Caco-2 (cell line): Measurements from ENCODE around the gene SNCG. TPM values are rescaled to one million over a fixed set of nuclear protein-coding genes. Genes with fewer than 3 reads are reported as not detected.
"Not testable (repeated sequence)": the region's sequence is repeated elsewhere in the genome, so short reads cannot be mapped to it uniquely, and the experiment has no call there.

Experiments
- BruUV-seq: library from RNA; stranded (reverse); fragments of 400-500 nt; replicated peaks from 2 replicates; lab custom pipeline; 2021; lab: Mats Ljungman, UMichigan
- CTCF ChIA-PET: fragments of 300-600 bp; sonication (Branson Sonifier 250); formaldehyde crosslinking; loops from one replicate; lab custom pipeline; 2022; ENCODE audit warnings: antibody characterized with exemption; lab: Charles Lee
- POLR2A ChIA-PET: fragments of 300-600 bp; sonication (Branson Sonifier 250); formaldehyde crosslinking; loops from one replicate; lab custom pipeline; 2022; ENCODE audit warnings: antibody characterized with exemption; lab: Charles Lee
- DNase-seq, 2 experiments: peaks; one replicate each; pipeline versions ENCODE4 v3.0.0 to v3.0.0-alpha.2; 2020 to 2022
- H3K27me3 ChIP-seq: replicated peaks from 2 replicates; pipeline ENCODE4 v1.6.0; 2011; ENCODE audit warnings: low read length; ENCODE audit not compliant: control insufficient read depth, insufficient read depth
- H3K36me3 ChIP-seq: 2 replicates; pipeline ENCODE4 v1.5.1; 2011; ENCODE audit warnings: low read length; ENCODE audit not compliant: control insufficient read depth, insufficient read depth
- H3K4me1 ChIP-seq: fragments of 250-450 bp; sonication (Bioruptor Pico); 2 replicates; pipeline ENCODE4 v1.5.1; 2020; ENCODE audit warnings: mild to moderate bottlenecking
- H3K4me3 ChIP-seq: 2 replicates; pipeline ENCODE4 v1.5.1; 2011; ENCODE audit warnings: low read depth, mild to moderate bottlenecking, control low read depth, low read length
- H3K9me3 ChIP-seq: fragments of 250-450 bp; sonication (Bioruptor Pico); 2 replicates; pipeline ENCODE4 v1.5.1; 2020; ENCODE audit warnings: mild to moderate bottlenecking, moderate library complexity
- H3K27ac Mint-ChIP-seq: one replicate; pipeline ENCODE4 v1.8.0; 2022; ENCODE audit warnings: mixed read lengths; ENCODE audit not compliant: unreplicated experiment
- H3K27me3 Mint-ChIP-seq: one replicate; pipeline ENCODE4 v1.8.0; 2022; ENCODE audit warnings: mixed read lengths; ENCODE audit not compliant: insufficient read depth, unreplicated experiment
- H3K36me3 Mint-ChIP-seq: one replicate; pipeline ENCODE4 v1.8.0; 2022; ENCODE audit warnings: mild to moderate bottlenecking, mixed read lengths; ENCODE audit not compliant: insufficient read depth, unreplicated experiment
- H3K4me1 Mint-ChIP-seq: one replicate; pipeline ENCODE4 v1.8.0; 2022; ENCODE audit warnings: low read depth, mixed read lengths; ENCODE audit not compliant: unreplicated experiment
- H3K4me3 Mint-ChIP-seq: one replicate; pipeline ENCODE4 v1.8.0; 2022; ENCODE audit warnings: mild to moderate bottlenecking, moderate library complexity, mixed read lengths; ENCODE audit not compliant: unreplicated experiment
- H3K9me3 Mint-ChIP-seq: one replicate; pipeline ENCODE4 v1.8.0; 2022; ENCODE audit warnings: mixed read lengths; ENCODE audit not compliant: unreplicated experiment
- intact Hi-C: fragments of 100-400 bp; cut with micrococcal nuclease; formaldehyde crosslinking; loops from one replicate; pipeline ENCODE4 v1.10.0; 2022; ENCODE audit not compliant: unreplicated experiment
- total RNA-seq: library from RNA; stranded (reverse); gene quantifications from 2 replicates; pipeline ENCODE4 v1.2.3, GENCODE V29; 2022
- TF ChIP-seq, protein P1 (sequence below), 2 experiments: fragments of 200-600 bp in 1 of 2; IDR thresholded peaks; 1 replicate in 1 of 2; 2 replicates in 1 of 2; pipeline versions ENCODE4 v1.5.1 to v1.8.0; 2011 to 2022; ENCODE audit warnings: antibody characterized with exemption in 1 of 2, control low read depth in 1 of 2, inconsistent platforms in 1 of 2, low read depth in 1 of 2, low read length in 1 of 2, mild to moderate bottlenecking in 1 of 2, moderate library complexity in 1 of 2; ENCODE audit not compliant: insufficient read depth in 1 of 2, severe bottlenecking in 1 of 2, unreplicated experiment in 1 of 2

Gene SNCG
- total RNA-seq, 1 experiment from 2014 or later = 0.45 TPM

DNA sequence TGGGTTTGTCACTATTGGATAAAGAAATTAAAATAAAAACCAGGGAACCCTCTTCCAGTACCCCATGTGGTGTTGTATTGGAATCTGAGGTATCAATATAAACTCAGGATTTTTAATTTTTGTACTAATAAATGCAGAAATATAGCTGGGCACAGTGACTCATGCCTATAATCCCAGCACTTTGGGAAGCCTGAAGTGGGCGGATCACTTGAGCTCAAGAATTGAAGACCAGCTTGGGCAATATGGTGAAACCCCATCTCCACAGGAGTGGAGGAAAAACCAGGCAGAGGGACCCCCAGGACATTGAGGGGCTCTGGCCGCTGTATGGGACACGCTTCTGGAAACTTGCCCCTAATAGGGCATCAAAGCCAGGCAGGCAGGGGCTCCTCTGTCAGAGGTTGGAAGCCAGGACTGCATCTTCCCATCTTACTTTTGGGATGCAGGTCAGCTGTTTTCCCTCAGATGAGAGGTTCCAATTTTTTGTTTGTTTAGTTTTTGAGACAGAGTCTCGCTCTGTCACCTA, 21.0 kb downstream of the SNCG start:
- Histone ChIP-seq H3K4me1 (peaks cover 12% of the 10 kb centered on the region), H3K36me3 (no peaks in the 10 kb centered on the region), H3K9me3 (no peaks in the 10 kb centered on the region), H3K4me3 (no peak overlapping the region), H3K27me3 (no peaks in the 10 kb centered on the region)
- intact Hi-C loops = no loop called here
- Mint-ChIP-seq H3K9me3 (no peaks in the 10 kb centered on the region), H3K4me3 (no peak overlapping the region), H3K27me3 (no peaks in the 10 kb centered on the region), H3K27ac (no peak overlapping the region), H3K4me1 (peaks cover 27% of the 10 kb centered on the region), H3K36me3 (peaks cover 7% of the 10 kb centered on the region)
- CTCF ChIA-PET = no interaction called here
- TF ChIP-seq, protein P1, sequence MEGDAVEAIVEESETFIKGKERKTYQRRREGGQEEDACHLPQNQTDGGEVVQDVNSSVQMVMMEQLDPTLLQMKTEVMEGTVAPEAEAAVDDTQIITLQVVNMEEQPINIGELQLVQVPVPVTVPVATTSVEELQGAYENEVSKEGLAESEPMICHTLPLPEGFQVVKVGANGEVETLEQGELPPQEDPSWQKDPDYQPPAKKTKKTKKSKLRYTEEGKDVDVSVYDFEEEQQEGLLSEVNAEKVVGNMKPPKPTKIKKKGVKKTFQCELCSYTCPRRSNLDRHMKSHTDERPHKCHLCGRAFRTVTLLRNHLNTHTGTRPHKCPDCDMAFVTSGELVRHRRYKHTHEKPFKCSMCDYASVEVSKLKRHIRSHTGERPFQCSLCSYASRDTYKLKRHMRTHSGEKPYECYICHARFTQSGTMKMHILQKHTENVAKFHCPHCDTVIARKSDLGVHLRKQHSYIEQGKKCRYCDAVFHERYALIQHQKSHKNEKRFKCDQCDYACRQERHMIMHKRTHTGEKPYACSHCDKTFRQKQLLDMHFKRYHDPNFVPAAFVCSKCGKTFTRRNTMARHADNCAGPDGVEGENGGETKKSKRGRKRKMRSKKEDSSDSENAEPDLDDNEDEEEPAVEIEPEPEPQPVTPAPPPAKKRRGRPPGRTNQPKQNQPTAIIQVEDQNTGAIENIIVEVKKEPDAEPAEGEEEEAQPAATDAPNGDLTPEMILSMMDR (IDR thresholded peaks at IDR 0.05; ENCODE audit: insufficient read depth in 1 of 2, low read depth in 1 of 2, low read length in 1 of 2, severe bottlenecking in 1 of 2, unreplicated experiment in 1 of 2) = no peak
- no peak for DNase-seq
- POLR2A ChIA-PET = no interaction called here
- BruUV-seq = no TSS peak

DNA sequence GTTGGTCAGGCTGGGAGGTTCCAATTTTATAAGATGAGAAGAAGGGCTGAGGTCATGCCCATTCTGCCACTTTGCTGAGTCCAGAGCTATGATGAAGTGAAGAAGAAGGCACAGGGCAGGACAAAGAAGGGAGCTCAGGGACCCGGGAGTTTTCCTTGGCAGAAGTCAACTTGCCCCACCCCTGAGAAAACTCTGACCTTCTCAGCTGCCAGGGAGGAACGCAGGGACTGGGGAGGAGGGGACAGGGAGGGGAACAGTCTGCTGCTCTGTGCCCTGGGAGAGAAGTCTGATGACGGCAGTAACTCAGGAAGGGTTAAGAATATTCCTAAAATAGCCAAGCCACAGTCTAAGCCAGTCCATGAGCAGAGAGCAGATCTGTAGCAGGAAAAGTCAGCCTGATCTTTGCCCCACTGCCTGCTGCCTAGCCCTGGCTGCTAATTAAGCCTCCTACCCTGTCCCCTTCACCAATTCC, 21.6 kb downstream of the SNCG start:
- intact Hi-C loops = no loop called here
- H3K27me3 ChIP-seq = no peaks in the 10 kb centered on the region
- no peaks in the 10 kb centered on the region for H3K9me3 ChIP-seq
- Mint-ChIP-seq H3K4me1 (peaks cover 22% of the 10 kb centered on the region), H3K4me3 (no peak overlapping the region), H3K36me3 (peaks cover under 1% of the 10 kb centered on the region), H3K27me3 (no peaks in the 10 kb centered on the region), H3K27ac (no peak overlapping the region), H3K9me3 (no peaks in the 10 kb centered on the region)
- no peak overlapping the region for H3K4me3 ChIP-seq
- TF ChIP-seq, protein P1 (IDR thresholded peaks at IDR 0.05; ENCODE audit: insufficient read depth in 1 of 2, low read depth in 1 of 2, low read length in 1 of 2, severe bottlenecking in 1 of 2, unreplicated experiment in 1 of 2) = no peak
- no TSS peak for BruUV-seq
- H3K4me1 ChIP-seq = peaks cover 5% of the 10 kb centered on the region
- no peak for DNase-seq
- ChIA-PET POLR2A (no interaction called here), CTCF (no interaction called here)
- H3K36me3 ChIP-seq = no peaks in the 10 kb centered on the region

DNA sequence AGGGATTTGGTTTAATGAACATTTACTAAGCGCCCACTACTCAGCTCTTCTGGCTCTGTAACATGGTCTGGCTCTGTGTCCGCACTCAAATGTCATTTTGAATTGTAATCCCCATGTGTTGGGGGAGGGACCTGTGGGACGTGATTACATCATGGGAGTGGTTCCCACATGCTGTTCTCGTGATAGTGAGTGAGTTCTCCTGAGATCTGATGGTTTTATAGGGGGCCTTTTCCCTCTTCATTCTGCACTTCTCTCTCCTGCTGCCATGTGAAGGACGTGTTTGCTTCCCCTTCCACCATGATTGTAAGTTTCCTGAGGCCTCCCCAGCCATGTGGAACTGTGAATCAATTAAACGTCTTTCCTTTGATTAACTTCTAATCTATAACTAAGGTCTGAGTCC, 22.6 kb downstream of the SNCG start:
- CTCF ChIA-PET, H3K27me3 Mint-ChIP-seq, H3K36me3 Mint-ChIP-seq, intact Hi-C loops, POLR2A ChIA-PET, DNase-seq, H3K36me3 ChIP-seq, H3K4me3 Mint-ChIP-seq, H3K9me3 Mint-ChIP-seq, H3K4me1 ChIP-seq, H3K27ac Mint-ChIP-seq, BruUV-seq, H3K4me3 ChIP-seq, H3K9me3 ChIP-seq, H3K27me3 ChIP-seq: not testable (repeated sequence)
- peaks cover 22% of the 10 kb centered on the region for H3K4me1 Mint-ChIP-seq
